Gastroesophageal sphincter (tissue), 3 donors: ENCODE results near the gene THADA.

ENCODE experiments used
- EP300 ChIP-seq: sonication (generic); formaldehyde crosslinking; IDR thresholded peaks from one replicate; pipeline ENCODE4 v1.6.1; 2017; ENCODE audit warnings: antibody characterized with exemption, mild to moderate bottlenecking
- POLR2A ChIP-seq, 2 donors: fragments of 450-650 bp; IDR thresholded peaks; one replicate each; pipeline ENCODE4 v1.6.1; 2017; ENCODE audit warnings: antibody characterized with exemption in 2 of 2, mild to moderate bottlenecking in 2 of 2, moderate library complexity in 1 of 2
- TF ChIP-seq, protein P1 (sequence below), 4 experiments: fragments of 200-600 bp in 2 of 4; fragments of 450-650 bp in 2 of 4; sonication (generic) in 1 of 4; IDR thresholded peaks; one replicate each; pipeline ENCODE4 v1.5.1; 2017 to 2019; ENCODE audit warnings: antibody characterized with exemption in 4 of 4, mild to moderate bottlenecking in 2 of 4, moderate library complexity in 2 of 4

DNA sequence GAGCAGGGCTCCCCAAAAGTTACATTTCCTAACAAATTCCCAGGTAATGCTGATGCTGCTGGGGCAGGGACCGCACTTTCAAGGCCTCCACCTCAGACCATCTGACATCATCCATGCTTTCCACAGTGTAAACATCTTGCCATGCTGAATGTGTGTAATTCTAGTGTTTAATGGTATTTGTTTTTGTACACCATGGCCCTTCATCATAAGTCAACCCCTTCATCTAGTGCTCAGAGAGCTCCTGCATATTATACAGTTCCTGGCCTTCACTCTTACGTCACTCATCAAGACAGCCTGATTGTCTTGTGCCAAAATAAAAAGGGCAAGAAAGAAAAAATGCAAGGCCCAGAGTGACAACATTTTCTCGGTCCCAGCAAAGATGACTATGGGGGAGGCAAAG lies 291.9 kb downstream of the THADA start:
- TF ChIP-seq, protein P1, sequence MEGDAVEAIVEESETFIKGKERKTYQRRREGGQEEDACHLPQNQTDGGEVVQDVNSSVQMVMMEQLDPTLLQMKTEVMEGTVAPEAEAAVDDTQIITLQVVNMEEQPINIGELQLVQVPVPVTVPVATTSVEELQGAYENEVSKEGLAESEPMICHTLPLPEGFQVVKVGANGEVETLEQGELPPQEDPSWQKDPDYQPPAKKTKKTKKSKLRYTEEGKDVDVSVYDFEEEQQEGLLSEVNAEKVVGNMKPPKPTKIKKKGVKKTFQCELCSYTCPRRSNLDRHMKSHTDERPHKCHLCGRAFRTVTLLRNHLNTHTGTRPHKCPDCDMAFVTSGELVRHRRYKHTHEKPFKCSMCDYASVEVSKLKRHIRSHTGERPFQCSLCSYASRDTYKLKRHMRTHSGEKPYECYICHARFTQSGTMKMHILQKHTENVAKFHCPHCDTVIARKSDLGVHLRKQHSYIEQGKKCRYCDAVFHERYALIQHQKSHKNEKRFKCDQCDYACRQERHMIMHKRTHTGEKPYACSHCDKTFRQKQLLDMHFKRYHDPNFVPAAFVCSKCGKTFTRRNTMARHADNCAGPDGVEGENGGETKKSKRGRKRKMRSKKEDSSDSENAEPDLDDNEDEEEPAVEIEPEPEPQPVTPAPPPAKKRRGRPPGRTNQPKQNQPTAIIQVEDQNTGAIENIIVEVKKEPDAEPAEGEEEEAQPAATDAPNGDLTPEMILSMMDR (IDR thresholded peaks at IDR 0.05), result no peak
- TF ChIP-seq POLR2A (IDR thresholded peaks at IDR 0.05), result no peak
- no peak for TF ChIP-seq EP300
